Erythroblast (primary cell): Measurements from ENCODE around the gene INCENP.

Experiments used
- DNase-seq, 2 experiments: peaks; one replicate each; lab custom pipeline; 2025; lab: John Stamatoyannopoulos, UW
- GATA1 ChIP-seq: IDR thresholded peaks from 2 replicates; pipeline ENCODE4 v1.6.1; 2011; ENCODE audit warnings: low read depth, mild to moderate bottlenecking, control low read depth, low read length, moderate library complexity
- POLR2A ChIP-seq: IDR thresholded peaks from 2 replicates; pipeline ENCODE4 v1.6.1; 2011; ENCODE audit warnings: mild to moderate bottlenecking, low read length

Gene INCENP

GRCh38 chr11:62151737-62152102 is 27.9 kb downstream of the INCENP start:
- DNase-seq, result no peak
- TF ChIP-seq GATA1 (no peak), POLR2A (no peak)

- DNase-seq, result no peak
- TF ChIP-seq GATA1, result no peak
- no peak for TF ChIP-seq POLR2A
These were observed 28.7 kb downstream of the INCENP start for GRCh38 chr11:62152245-62153086.

GRCh38 chr11:62153087-62153395 is 29.2 kb downstream of the INCENP start:
- DNase-seq, result no peak
- TF ChIP-seq GATA1 (no peak), POLR2A (no peak)

GRCh38 chr11:62153617-62154016 is 29.8 kb downstream of the INCENP start:
- TF ChIP-seq POLR2A (no peak), GATA1 (no peak)
- no peak for DNase-seq

GRCh38 chr11:62157603-62158002 is 33.8 kb downstream of the INCENP start:
- DNase-seq, result no peak
- TF ChIP-seq GATA1 (no peak), POLR2A (no peak)

GRCh38 chr11:62166371-62166770 is 42.6 kb downstream of the INCENP start:
- DNase-seq, result no peak
- TF ChIP-seq POLR2A (no peak), GATA1 (no peak)

GRCh38 chr11:62169448-62169847 is 45.6 kb downstream of the INCENP start:
- no peak for TF ChIP-seq POLR2A
- TF ChIP-seq GATA1, result no peak
- DNase-seq, result no peak

GRCh38 chr11:62169935-62170334 is 46.1 kb downstream of the INCENP start:
- TF ChIP-seq POLR2A (no peak), GATA1 (no peak)
- DNase-seq, result no peak

GRCh38 chr11:62171261-62171723 is 47.5 kb downstream of the INCENP start:
- DNase-seq, result peak; percentile 75 to 82
- TF ChIP-seq GATA1, result no peak
- TF ChIP-seq POLR2A, result no peak

- no peak for TF ChIP-seq POLR2A
- TF ChIP-seq GATA1, result no peak
- no peak for DNase-seq
These were observed 48.5 kb downstream of the INCENP start for GRCh38 chr11:62172294-62172693.

GRCh38 chr11:62176766-62177165 is 53.0 kb downstream of the INCENP start:
- no peak for DNase-seq
- no peak for TF ChIP-seq GATA1
- no peak for TF ChIP-seq POLR2A

GRCh38 chr11:62179995-62180394 is 56.2 kb downstream of the INCENP start:
- TF ChIP-seq POLR2A, result no peak
- TF ChIP-seq GATA1, result no peak
- DNase-seq, result no peak

- no peak for DNase-seq
- no peak for TF ChIP-seq POLR2A
- TF ChIP-seq GATA1, result no peak
These were observed 57.3 kb downstream of the INCENP start for GRCh38 chr11:62181097-62181496.

GRCh38 chr11:62182147-62182891 is 58.5 kb downstream of the INCENP start:
- no peak for DNase-seq
- TF ChIP-seq POLR2A (no peak), GATA1 (no peak)
